ENCODE results near the gene ASPG.

The ASPG gene

DNA sequence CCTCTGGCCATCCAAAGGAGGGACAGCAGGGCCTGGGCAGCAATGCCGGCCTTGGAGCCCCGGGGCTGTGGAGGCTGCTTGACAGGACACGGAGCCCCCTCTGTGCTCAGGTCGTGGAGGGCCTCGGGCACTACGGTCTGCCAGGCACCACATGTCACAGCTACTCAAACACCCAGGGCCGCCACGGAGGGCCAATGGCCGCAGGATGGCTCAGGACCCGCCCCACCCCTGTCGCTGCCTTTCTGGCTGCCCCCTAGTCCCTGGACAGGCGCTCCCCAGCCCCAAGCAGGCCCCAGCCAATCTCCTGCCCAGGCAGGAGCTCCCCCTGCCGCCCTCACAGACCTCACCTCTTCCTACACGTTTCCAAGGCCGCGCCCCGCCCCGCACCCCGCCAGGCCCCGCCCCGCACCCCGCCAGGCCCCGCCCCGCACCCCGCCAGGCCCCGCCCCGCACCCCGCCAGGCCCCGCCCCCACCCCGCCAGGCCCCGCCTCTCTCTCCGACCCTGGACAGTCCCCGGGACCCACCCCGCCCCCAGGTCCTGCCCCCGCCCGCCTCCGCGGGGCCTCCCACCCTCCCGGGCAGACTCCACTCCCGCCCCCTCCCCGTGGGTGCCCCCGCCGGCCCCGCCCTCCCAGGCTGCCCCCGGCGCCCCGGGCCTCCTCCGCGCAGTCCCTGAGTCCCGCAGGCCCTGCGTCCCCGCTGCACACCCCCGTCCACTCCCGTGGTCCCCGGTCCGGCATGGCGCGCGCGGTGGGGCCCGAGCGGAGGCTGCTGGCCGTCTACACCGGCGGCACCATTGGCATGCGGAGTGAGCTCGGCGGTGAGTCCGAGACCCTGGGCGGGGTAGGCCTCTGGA is at the start of gene ASPG:
ASPG (plus strand) TSS at position 669 of the 857 bp plus-strand sequence; CDS start at position 740, 71 bp downstream.
- no peak for DNase-seq (ENCODE audit: low spot score)

- no peak for DNase-seq (ENCODE audit: low spot score)
Measured at GRCh38 chr14:104036212-104036611, 49.3 kb upstream of the ASPG start.

DNA sequence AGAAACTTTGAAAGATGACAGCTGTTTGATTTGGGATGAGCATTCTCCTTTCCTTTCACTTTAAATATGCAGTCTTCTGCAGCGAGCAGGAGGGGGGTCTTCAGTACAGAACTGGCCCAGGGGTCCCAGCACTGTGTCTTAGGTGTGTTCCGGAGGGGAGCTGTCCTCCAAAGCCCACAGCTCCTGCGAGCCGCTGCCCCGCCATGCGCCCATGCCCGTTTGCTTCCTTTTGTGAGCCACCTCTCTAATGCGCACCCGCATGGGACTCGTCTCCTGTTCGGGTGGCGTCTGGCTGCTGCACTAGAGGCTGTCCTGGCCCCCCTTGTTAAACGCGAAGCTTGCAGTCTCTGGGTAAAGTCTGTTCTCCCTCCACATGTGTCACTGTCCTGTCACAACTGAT is 48.4 kb upstream of the ASPG start:
- DNase-seq (ENCODE audit: low spot score) = no peak

DNA sequence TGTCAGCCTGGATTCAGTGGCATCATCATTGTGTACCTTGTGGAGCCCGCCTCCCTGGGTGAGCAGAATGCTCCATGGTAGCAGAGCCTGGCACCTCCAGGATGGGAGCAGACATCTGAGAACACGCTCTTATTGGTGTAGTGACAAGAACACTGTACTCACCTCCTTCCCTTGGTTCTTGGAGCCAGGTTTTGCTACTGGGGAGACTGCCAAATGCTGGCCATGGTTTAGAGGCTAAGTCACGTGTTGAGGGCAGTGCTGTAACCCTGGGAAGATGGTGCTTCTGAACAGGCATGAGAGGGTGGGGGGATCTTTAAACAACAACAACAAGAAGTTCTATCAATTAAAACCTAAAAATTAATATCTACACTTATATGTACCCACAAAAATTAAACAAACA is 47.6 kb upstream of the ASPG start:
- no peak for DNase-seq (ENCODE audit: low spot score)

- DNase-seq (ENCODE audit: low spot score) = no peak
Measured at GRCh38 chr14:104039214-104039613, 46.3 kb upstream of the ASPG start.

DNA sequence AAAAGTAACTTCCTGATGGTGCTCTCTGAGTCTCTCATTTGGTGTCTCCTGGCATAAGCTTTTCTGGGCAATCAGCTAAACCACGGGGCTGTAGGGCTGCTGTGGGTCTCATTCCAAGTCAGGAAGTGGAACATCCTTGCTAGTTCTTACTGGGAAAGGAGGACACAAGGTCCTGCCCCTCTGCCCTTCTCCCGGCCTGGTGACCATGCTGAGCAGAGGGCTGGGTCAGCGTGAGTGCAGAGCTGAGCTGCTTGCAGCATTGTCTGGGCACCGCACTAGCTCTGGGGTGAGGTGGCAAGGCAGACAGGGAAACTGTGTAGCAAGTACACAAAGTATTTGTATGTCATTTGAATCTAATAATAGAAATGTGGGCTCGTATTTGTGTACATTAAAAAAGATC is 45.0 kb upstream of the ASPG start:
- no peak for DNase-seq (ENCODE audit: low spot score)

- no peak for DNase-seq (ENCODE audit: low spot score)
Measured at GRCh38 chr14:104041430-104042104, 43.9 kb upstream of the ASPG start.

- no peak for DNase-seq (ENCODE audit: low spot score)
Measured at GRCh38 chr14:104044016-104044415, 41.5 kb upstream of the ASPG start.

- DNase-seq (ENCODE audit: low spot score) = no peak
Measured at GRCh38 chr14:104047761-104048160, 37.7 kb upstream of the ASPG start.

DNA sequence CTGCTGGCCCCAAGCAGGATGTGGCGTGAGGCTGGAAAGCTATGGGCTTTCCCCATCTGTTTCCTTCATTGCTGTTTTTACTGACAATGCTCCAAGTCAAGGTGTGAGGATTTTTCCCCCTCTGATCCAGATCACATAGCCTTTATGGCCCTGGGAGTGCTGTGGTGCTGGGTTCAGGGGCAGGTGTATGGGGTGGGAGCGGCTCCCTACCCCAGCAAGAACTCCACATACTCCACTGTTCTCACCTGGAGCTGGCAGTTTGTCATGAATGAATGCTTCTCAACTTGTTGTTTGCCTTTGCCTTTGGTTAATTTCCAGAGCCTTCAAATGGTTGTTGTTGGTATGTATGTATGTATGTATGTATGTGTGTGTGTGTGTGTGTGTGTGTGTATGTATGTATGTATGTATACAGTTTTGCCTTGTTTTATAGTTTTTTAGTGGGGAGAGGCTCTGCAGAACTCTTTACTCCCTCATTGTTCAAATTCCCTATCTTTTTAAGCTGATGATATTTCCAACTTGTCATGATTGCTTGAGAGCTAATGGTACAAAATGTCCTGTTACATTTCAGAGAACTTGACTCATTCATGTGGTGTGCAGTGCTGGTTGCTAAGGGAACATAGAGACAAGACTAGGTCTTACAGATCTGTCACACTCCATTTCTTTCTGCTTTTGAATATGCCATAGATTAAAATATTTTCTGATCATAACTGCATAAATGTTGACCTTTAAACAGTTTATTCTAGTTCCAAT is 36.6 kb upstream of the ASPG start:
- DNase-seq (ENCODE audit: low spot score) = peak; percentile 15

GRCh38 chr14:104049576-104050240 is 35.8 kb upstream of the ASPG start:
- no peak for DNase-seq (ENCODE audit: low spot score)

DNA sequence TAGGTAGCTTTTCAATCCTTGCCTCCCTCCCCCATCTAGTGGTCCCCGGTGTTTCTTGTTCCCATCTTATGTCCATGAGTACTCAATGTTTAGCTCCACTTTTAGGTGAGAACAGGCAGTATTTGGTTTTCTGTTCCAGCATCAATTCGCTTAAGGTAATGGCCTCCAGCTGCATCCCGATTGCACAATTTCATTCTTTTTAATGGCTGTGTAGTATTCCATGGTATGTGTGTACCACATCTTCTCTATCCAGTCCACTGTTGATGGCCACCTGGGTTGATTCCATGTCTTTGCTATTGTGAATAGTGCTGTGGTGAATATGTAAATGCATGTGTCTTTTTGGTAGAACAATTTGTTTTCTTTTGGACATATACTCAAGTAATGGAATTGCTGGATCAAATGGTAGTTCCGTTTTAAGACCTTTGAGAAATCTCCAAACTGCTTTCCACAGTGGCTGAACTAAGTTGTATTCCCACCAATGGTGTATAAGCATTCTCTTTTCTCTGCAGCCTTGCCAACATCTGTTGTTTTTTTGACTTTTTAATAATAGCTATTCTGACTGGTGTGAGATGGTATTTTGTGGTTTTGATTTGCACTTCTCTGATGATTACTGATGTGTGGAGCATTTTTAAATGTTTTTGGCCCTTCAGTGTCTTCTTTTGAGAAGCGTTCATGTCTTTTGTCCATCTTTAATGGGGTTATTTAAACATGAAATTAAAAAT is 34.2 kb upstream of the ASPG start:
- DNase-seq (ENCODE audit: low spot score) = no peak

GRCh38 chr14:104054222-104054905 is 31.1 kb upstream of the ASPG start:
- no peak for DNase-seq (ENCODE audit: low spot score)

DNA sequence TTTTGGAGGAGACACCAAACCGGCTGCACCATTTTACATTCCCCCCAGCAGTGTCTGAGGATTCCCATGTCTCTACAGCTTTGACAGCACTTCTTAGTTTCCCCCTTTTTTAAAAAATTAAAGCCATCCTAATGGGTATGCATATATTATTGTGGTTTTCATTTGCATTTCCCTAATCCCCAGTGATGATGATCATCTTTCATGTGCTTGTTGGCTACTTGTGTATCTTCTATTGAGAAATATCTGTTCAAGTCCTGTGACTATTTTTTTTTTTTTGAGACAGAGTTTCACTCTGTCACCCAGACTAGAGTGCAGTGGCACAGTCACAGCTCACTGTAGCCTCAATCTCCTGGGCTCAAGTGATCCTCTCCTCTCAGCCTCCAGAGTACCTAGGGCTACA is 23.2 kb upstream of the ASPG start:
- DNase-seq (ENCODE audit: low spot score) = no peak

DNA sequence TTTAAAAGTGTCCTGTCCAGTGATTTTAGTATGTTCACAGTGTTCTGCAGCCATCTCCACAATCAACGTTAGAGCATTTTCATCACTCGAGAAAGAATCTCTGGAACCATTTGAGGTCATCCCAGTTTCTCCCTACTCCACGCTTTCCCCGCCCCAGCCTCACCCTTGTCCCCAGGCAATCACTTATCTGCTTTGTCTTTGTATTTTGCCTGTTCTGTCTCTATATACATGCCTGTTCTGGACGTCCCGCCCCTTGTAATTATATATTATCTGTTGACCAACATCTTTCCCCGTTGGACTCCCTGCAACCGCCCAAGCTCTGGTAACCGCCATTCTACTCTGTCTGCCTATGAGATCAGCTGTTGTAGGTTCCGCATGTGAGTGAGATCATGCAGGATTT is 21.5 kb upstream of the ASPG start:
- DNase-seq (ENCODE audit: low spot score) = no peak

DNA sequence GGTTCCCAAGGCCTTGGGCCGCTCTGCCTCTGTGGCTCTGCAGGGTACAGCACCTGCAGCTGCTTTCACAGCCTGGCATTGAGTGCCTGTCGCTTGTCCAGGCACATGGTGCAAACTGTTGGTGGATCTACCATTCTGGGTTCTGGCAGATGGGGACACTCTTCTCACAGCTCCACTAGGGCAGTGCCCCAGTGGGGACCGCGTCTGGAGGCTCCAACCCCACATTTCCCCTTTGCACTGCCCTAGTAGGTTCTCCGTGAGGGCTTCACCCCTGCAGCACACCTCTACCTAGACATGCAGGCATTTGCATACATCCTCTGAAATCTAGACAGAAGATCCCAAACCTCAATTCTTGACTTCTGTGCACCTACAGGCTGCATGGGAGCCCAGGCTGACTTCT is 19.2 kb upstream of the ASPG start:
- no peak for DNase-seq (ENCODE audit: low spot score)

GRCh38 chr14:104066719-104067295 is 18.7 kb upstream of the ASPG start:
- no peak for DNase-seq (ENCODE audit: low spot score)

GRCh38 chr14:104069541-104069940 is 16.0 kb upstream of the ASPG start:
- no peak for DNase-seq (ENCODE audit: low spot score)

DNA sequence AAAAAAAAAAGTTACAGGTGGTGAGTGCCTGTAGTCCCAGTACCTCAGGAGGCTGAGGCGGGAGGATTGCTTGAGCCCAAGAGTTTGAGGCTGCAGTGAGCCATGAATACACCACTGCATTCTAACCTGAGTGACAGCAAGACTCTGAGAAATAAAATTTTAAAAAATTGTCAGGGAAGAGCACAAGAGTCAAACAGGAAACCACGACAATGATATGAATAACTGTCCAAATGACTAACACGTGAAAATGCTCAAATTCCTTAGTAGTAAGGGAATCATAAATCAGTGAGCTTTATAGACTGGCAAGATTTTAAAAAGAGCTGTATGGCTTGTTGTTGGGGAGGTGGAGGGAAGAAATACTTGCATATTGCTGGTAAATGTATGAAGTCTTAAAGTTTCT is 12.9 kb upstream of the ASPG start:
- DNase-seq (ENCODE audit: low spot score) = no peak

- no peak for DNase-seq (ENCODE audit: low spot score)
Measured at GRCh38 chr14:104073764-104074163, 11.7 kb upstream of the ASPG start.

All from hepatic stellate cell (primary cell).